Activated naive CD4-positive, alpha-beta T cell treated with anti-CD3 and anti-CD28 coated beads, Interleukin-2, amount 50 U/mL, for 72 hours (primary cell): ENCODE measurements around the gene MTAP. TPM values are rescaled to one million over a fixed set of nuclear protein-coding genes. Genes with fewer than 3 reads are reported as not detected.

Source experiments
- ATAC-seq, 2 donors: fragments of 150-1000 bp; cut with Tn5 transposase; 2 replicates each; pipeline ENCODE4 v1.10.0; 2021; ENCODE audit warnings: mild to moderate bottlenecking in 2 of 2, moderate library complexity in 2 of 2
- DNase-seq, 2 donors: peaks; one replicate each; pipeline ENCODE4 v3.0.0; 2021 to 2022; ENCODE audit warnings: low spot score in 2 of 2
- H3K27ac Mint-ChIP-seq, 2 donors: one replicate each; pipeline ENCODE4 v1.8.0; 2022; ENCODE audit warnings: mild to moderate bottlenecking in 2 of 2, mixed read lengths in 2 of 2
- H3K36me3 Mint-ChIP-seq, 2 donors: one replicate each; pipeline ENCODE4 v1.8.0; 2022; ENCODE audit warnings: mixed read lengths in 2 of 2
- H3K9me3 Mint-ChIP-seq, 2 donors: one replicate each; pipeline ENCODE4 v1.8.0; 2022; ENCODE audit warnings: mixed read lengths in 2 of 2
- total RNA-seq, 2 donors: library from RNA; stranded (reverse); gene quantifications; one replicate each; pipeline ENCODE4 v1.2.3, GENCODE V29; 2022

The MTAP gene
- total RNA-seq, 2 donors from 2014 or later, result 50.2 to 56.8 TPM

DNA sequence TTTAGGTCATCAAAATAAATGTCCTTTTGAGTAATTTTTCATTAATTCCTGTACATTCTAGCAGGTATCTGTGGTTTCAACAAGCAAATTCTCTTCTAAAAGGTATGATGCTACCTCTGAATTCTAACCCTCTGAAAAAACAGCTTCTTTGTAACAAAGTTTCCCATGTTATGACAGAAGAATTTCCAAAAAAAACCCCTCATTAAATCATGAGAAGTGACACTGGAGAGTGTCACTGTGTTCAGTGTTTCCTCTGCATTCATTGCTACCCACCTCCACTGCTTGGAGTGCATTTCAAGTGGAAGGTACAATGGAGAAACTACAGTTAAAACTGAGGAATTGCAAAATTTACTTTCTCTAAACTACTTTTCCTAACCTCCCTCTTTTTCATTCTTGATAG is 181.7 kb downstream of the MTAP start:
- H3K9me3 Mint-ChIP-seq, result peaks cover under 1 to 5% of the 10 kb centered on the region in 2 donors
- H3K27ac Mint-ChIP-seq, result no peak overlapping the region
- DNase-seq (no peak), ATAC-seq (no peak)
- peaks cover 0 to 5% of the 10 kb centered on the region in 2 donors for H3K36me3 Mint-ChIP-seq

- H3K36me3 Mint-ChIP-seq, result peaks cover 5 to 9% of the 10 kb centered on the region in 2 donors
- no peaks in the 10 kb centered on the region for H3K9me3 Mint-ChIP-seq
- H3K27ac Mint-ChIP-seq, result no peak overlapping the region
- no peak for DNase-seq
- no peak for ATAC-seq
Observed at GRCh38 chr9:21985964-21986667, 183.7 kb downstream of the MTAP start.

Other genes with a start within 250 kb of the MTAP start
- gene CDKN2A, start 191.8 kb downstream of the MTAP start, total RNA-seq, result under 1 TPM; 0.43 to 0.68 TPM
- gene CDKN2B-AS1, start 192.2 kb downstream of the MTAP start, total RNA-seq, result under 1 TPM in 1 of 2 donors, not detected in 1; 0.20 TPM
- gene CDKN2B, start 206.7 kb downstream of the MTAP start, total RNA-seq, result under 1 TPM; 0.09 to 0.23 TPM